Coronary artery (tissue), 2 donors: ENCODE results near the gene MRI1.

Experiments
- DNase-seq: peaks from one replicate; pipeline ENCODE4 v3.0.0-alpha.2; 2017; ENCODE audit warnings: low spot score
- H3K27ac ChIP-seq, 2 donors: fragments of 200-600 bp; sonication (generic); one replicate each; pipeline ENCODE4 v1.5.1; 2016 to 2019
- H3K4me3 ChIP-seq: fragments of 200-600 bp; sonication (generic); 2 replicates; pipeline ENCODE4 v1.5.1; 2016; ENCODE audit warnings: mild to moderate bottlenecking, moderate library complexity
- CTCF ChIP-seq: fragments of 200-600 bp; sonication (generic); IDR thresholded peaks from one replicate; pipeline ENCODE4 v1.5.1; 2019; ENCODE audit warnings: antibody characterized with exemption

Gene MRI1

GRCh38 chr19:13764101-13764807, at the start of gene MRI1:
TSS of gene MRI1 (plus strand) at chr19:13764522. CDS start at chr19:13764589, 67 bp downstream.
- H3K27ac ChIP-seq = peak within 1 kb of the TSS; percentile 78 to 91
- peak; percentile 87 for DNase-seq
- peak within 1 kb of the TSS; percentile 98 for H3K4me3 ChIP-seq
- TF ChIP-seq CTCF = no peak

- H3K4me3 ChIP-seq = no peak overlapping the region
- DNase-seq = no peak
- no peak overlapping the region for H3K27ac ChIP-seq
- TF ChIP-seq CTCF = no peak
Measured at GRCh38 chr19:13717194-13717643, 47.1 kb upstream of the MRI1 start.

DNA sequence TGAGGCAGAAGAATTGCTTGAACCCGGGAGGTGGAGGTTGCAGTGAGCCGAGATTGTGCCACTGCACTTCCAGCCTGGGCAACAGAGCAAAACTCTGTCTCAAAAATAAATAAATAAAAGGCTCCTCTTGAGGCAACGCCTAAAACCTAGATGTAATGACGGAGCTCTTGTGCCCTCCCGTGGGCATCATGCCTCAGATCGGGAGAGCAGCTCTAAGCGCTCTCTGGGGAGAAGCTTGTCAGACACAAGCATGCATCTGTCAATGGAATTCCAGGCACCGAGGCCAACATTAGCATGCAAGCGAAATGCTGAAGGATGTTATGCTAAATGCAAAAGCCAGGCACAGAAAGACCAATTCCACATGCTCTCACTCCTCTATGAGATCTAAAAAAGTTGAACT, 45.6 kb upstream of the MRI1 start:
- DNase-seq = no peak
- TF ChIP-seq CTCF = no peak
- no peak overlapping the region for H3K27ac ChIP-seq
- H3K4me3 ChIP-seq = no peak overlapping the region

DNA sequence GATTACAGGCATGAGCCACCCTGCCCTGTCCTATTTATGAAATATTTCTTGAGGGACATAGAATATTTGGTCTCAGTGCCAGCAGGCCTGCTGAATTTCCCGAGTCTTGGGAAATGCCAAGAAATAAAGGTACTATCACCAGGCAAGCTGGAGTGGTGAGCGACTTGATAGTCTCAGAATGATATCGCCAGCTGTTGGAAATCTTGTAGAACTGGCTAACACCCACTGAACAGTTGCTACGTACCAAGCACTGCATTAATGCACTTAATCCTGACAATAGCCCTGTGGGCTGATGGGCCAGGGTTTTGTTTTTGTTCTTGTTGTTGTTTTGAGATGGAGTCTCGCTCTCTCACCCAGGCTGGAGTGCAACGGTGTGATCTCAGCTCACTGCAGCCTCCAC, 42.2 kb upstream of the MRI1 start:
- DNase-seq = no peak
- no peak for TF ChIP-seq CTCF
- H3K4me3 ChIP-seq = no peak overlapping the region
- H3K27ac ChIP-seq = no peak overlapping the region

GRCh38 chr19:13723206-13723605, 41.1 kb upstream of the MRI1 start:
- no peak for DNase-seq
- no peak for TF ChIP-seq CTCF
- Histone ChIP-seq H3K27ac (no peak overlapping the region), H3K4me3 (no peak overlapping the region)

DNA sequence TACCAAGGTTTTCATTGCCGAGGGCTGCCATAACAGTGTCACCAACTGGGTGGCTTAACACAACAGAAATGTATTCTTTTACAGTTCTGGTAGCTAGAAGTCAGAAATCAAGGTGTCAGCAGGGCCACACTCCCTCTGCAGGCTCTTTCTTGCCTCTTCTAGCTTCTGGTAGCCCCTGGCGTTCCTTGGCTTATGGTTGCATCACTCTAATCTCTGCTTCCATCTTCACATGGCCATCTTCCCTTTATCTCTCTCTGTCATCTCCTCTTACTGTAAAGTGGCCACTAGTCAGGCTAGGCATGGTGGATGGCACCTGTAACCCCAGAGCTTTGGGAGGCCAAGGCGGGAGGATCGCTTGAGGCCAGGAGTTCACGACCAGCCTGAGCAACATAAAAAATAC, 38.0 kb upstream of the MRI1 start:
- Histone ChIP-seq H3K4me3 (no peak overlapping the region), H3K27ac (no peak overlapping the region)
- no peak for TF ChIP-seq CTCF
- DNase-seq = no peak

DNA sequence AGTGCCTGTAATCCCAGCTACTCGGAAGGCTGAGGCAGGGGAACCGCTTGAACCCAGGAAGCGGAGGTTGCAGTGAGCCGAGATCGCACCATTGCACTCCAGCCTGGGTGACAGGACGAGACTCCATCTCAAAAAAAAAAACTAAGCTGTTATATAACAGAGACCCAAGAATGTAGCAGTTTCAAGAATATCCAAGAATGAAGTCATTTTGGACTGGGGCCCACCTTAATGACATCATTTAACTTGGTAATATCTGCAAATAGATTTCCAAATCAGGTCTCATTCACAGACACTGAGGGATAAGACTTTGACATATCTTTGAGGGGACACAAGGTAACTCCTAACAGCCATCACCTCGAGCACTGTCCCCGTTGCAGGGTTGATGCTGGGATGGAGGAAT, 36.5 kb upstream of the MRI1 start:
- no peak for DNase-seq
- no peak for TF ChIP-seq CTCF
- no peak overlapping the region for H3K4me3 ChIP-seq
- H3K27ac ChIP-seq = peak overlapping the region; percentile 9 to 52
